NCI-H748 (cell line): ENCODE measurements around the gene MYO18B.

Source experiments
- DNase-seq: peaks from one replicate; lab custom pipeline; 2025; ENCODE audit not compliant: unreplicated experiment; lab: John Stamatoyannopoulos, UW

Gene MYO18B

DNA sequence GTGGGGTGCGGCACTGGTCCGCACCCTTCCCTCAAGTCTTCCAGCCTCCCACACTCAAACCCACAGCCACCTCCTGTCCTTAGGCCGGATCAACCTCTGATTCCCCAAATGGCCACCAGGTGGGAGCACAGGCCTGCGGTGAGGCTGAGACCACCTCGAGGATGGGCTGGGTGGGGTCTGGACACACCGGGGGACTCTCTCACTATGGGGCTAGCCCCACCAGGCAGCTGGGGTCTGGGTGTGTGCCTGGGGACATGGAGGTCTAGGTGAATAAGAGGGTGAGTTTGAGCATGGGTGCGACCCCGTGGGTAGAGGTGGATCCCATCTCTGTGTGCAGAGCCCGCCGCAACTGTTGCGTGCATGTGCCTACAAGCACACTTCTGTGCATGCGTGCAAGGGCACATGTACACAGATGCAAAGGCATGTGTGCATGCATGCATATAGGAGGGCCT is 32.6 kb downstream of the MYO18B start:
- peak; percentile 36 for DNase-seq

DNA sequence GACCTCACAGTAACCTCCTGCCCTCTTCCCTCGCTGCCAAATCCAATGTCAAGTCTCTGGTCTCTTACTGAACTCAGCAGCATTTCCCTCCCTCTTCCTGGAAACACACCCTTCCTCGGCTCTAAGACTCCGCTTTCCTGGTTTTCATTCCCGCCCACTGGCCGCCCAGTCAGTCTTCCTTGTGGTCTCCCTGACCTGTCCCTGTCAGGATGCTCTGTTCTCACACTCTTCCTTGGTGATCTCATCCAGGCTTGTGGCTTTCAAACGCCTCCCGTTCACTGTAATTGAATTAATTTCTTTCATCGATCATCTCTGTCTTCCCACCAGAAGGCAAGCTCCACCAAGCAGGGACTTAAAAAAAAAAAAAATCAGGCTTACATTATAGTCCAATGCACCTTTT is 33.5 kb downstream of the MYO18B start:
- no peak for DNase-seq

DNA sequence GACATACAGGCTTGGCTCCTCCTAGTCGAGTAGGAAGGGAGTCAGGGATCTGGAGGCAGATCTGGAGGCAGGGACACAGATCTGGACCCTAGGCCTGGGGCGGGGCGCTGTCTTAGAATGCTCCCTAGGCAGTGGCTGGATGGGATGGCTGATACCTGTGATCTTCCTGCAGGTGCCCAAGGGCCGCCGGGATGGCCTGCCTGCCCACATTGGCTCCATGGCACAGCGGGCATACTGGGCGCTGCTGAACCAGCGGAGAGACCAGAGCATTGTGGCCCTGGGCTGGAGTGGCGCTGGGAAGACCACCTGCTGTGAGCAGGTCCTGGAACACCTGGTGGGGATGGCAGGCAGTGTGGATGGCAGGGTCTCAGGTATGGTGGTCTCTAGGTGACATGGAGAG is 35.4 kb downstream of the MYO18B start:
- no peak for DNase-seq

DNA sequence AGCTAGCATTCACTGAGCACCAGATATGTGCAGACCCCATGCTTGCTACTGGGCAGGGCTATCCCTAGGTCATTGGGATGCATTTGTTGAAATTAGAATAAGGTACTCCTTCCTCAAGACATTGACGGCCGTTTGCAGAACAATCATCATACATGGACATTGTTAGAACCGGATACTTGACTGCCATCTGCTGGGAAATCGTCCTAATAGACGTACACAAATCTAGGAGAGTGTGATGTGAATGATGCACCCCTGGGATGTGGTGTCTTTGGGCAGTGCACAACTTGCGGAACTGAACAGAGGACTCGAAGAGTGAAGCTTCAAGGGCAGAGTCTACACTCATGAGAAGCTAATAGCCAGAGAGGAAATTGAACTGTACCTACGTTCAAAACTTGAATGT is 35.9 kb downstream of the MYO18B start:
- peak; percentile 57 for DNase-seq

DNA sequence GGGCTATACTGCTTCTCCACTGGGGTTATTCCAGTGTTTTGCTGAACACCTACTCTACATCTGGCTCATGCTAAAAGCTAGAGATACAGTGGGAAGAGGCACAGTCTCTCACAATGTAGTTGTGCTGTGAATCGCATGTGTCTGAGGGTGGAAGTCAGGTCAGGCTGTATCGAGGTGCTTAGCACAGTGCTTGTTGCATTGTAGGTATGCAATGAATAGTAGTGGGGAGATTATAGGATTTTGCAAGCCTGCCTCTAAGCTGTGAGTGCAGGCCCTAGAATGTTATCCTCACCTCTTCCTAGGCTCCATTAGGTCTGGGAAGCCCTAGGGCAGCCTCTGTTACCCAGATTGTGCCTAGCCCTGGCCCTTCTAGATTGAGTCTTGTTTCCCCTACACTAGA is 37.4 kb downstream of the MYO18B start:
- no peak for DNase-seq

DNA sequence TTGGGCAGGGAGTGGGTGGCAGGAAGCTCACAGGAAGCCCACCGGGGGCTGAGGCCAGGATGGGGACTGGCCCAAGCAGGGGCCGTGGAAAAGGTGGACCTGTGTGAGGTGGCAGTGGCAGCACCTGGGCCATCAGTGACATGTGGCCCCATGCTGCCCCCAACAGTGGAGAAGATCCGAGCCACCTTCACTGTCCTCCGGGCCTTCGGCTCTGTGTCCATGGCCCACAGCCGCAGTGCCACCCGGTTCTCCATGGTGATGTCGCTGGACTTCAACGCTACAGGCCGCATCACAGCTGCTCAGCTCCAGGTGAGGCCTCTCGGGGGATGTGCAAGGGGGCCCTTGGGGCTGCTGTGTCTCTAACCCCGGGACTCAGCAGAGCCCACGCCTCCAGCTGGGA is 37.9 kb downstream of the MYO18B start:
- DNase-seq, result no peak

DNA sequence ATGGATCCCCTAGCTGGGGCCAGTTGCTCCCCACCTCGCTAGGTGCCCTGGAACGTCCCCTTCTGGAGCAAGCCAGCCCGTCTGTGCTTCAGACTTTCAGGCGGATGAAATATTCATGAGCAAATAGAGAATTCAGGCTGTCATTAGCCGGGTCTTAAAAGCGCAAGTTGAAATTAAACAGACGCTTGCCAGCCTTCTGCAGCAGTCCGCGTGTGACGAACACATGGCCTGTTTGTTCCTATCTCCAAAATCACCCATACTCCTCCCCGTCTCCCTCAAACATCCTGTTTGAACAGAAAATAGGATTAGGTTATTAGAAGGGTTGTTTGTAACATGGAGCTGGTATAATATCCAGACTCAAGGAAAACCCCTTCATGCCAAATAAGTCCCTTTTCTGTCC is 38.7 kb downstream of the MYO18B start:
- DNase-seq, result peak; percentile 10

DNA sequence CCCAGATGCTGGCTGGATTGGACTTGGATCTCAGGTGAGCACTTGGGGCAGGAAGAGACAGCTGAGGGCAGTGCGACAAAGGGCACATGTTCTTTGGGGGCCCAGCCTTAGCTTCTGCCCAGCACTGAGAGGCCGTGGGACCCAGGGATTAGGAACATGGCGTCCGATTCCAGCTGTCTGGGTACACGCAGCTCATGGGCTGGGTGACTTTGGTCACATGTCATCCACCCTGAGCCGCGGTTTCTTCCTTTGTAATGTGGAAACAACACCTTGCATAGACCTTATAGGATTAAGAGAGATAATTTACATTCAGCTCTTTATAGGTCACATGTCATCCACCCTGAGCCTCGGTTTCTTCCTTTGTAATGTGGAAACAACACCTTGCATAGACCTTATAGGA is 39.8 kb downstream of the MYO18B start:
- no peak for DNase-seq

DNA sequence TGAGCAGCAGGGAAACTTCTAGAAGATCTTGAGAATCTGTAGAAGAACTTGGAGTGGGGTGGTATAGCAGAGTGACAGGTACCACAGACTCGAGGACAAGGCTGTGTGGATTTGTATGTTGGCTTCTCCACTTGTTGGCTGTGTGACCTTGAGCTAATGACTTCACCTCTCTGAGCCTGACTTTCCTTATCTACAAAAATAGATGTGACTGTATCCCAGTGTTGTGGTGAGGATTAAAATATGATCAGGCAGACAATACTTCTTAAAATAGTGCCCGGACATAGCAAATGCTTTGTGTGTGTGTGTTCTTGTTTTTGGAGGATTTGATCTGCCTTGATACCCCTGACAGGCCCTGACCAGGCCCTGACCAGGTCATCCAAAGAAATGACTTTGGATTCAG is 40.8 kb downstream of the MYO18B start:
- DNase-seq, result no peak

DNA sequence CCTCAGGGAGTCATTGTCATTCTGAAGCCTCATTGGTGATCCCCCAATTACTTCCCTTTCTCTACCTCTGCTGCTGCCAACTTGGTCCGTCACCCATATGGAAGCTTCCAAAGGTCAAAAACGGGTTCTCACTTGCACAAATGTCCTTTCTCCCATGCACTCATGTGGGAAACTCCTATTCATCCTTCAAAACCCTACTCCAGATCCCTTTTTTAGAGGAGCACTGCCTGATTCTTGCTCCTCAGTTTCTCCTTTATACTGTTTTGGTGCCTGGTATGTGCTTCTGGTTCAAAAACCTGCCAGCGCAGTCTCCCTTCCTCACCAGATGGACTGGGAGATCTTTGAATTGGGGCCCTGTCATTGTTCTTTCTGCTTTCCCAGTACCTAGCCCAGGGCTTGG is 41.9 kb downstream of the MYO18B start:
- DNase-seq, result no peak

DNA sequence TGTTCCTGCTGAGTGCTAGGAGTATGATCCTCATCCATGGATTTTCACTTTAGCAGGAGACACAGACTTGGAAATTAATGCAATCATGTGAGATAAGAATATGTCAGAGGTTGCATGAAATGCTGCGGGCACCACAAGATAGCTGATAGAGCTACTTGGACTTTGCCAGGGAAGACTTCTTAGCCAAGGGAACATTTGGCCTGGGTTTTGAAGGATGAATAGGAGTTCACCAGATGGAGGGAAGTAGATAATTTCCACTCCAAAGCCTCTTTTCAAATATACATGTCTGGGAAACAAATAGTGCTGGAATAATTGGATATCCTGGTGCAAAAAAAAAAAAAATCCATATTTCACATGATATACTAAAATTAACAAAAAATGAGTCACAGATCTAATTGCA is 44.2 kb downstream of the MYO18B start:
- DNase-seq, result no peak

DNA sequence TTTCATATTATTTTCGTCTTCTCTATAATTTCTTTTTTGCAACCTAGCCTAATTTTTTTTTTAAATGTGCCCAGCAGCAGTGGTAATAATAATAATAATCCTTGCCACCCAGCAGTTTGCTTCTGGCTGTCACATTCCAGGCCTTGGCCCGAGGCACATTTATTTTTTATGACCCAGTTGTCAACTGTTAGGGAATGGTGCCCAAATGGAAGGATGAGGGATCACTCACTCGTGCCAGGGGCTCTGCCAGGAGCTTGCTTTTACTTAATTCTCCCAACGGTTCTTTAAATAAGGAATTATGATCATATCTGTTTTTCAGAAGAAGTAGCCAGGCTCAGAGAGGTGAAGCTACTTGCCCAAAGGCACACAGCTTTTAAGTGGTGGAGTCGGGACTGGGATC is 49.6 kb downstream of the MYO18B start:
- no peak for DNase-seq

DNA sequence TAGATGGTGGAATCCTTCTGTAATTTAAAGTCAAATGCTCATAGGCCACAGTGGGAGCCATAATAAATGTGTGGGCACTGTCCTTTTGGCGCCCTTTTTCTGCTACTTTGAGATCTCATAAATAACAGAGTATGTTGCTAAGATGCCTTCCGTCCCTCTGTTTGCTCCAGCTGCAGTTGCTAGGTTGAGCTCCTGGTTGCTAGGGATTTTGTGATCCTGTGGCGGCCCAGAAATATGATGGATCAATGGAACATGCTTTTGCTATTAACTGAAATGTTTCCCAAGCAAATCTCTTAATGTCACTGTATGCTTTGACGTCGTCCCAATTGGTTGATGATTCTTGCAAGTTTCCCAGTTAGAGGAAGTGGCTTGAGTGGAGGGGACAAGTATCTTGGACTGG is 53.5 kb downstream of the MYO18B start:
- peak; percentile 67 for DNase-seq

DNA sequence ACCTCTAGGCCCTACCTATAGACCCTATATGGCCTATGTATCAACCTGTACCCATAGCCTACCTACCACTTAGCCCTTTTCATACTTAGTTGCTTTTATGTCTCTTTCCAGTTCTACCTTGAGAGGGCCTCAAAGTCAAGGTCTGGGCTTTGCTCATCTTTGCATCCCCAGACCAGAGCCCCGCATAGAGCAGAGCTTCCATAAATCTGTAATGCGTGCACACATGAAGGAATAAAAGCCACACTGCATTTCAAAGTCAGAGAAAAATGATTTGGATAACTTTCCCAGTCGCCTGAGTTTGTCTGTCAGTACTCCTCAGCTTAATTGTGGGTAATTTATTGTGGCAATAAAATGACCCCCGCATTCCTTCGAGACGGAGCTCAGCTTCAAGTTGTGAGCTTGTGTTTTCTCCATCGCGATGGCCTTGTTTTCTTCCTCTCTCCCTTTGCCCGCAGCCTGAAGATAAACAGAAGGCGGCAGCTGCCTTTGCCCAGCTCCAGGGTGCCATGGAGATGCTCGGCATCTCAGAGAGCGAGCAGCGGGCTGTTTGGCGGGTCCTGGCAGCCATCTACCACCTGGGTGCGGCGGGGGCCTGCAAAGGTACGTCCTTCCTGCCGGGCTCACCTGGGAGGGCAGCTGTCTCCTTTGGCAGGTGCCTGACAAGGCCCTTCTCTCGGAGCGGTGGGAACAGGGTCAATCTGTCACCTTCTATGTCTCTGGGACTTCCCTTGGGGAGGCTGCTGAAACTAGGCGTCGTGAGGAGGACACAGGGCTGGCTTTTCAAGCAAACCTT is 55.7 kb downstream of the MYO18B start:
- DNase-seq, result peak; percentile 41

DNA sequence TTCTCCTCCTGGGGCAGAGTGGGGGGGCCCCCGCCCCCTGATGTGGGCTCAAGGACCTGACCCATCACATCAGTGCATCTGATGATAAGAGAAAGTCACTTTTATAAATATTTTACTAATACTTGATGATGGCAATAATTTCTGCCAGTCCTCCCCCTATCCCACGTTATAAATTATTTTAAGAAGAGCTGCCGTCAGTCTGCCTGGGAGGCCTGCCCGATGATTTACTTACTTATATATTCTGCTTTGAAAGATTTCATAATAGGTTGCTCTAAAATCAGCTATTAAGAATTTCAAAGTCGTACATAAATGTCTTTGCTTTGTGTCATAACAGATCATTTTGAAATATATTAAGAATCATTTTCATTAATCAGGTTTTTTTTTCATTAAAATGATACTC is 58.8 kb downstream of the MYO18B start:
- no peak for DNase-seq

DNA sequence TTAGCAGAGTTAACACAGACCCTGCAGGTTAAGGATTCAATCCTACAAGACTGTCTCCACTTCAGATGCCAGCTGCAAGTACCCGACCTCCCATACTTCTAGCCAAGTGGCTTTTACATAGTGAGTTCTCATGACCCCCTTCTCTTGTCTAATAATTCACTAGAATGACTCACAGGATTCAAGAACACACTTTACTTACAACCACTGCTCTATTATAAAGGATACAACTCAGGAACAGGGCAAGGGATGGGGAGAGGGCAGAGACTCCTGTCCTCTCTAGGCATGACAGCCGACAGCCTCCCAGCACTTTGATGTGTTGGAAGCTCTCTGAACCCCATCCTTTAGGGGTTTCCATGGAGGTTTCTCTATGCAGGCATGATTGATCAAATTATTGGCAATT is 60.0 kb downstream of the MYO18B start:
- DNase-seq, result no peak

DNA sequence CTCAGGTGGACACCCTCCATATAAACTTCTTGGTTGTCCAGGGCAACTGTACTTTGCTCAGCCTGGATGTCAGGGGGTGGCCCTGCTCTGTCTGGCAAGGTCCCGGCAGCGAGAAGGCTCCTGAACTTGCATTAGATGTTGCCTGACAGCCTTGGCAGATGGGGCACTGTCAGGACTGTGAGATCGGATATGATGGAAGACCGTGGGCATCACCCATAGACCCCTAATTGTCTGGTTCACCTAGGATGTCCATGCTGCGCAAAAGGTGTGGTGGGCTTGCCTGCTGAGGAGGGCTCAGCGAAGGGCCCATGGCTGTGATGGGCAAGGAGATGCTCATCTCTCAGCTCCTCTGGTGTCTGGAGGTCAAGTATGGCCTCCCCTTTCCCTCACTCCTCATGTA is 62.7 kb downstream of the MYO18B start:
- DNase-seq, result no peak

DNA sequence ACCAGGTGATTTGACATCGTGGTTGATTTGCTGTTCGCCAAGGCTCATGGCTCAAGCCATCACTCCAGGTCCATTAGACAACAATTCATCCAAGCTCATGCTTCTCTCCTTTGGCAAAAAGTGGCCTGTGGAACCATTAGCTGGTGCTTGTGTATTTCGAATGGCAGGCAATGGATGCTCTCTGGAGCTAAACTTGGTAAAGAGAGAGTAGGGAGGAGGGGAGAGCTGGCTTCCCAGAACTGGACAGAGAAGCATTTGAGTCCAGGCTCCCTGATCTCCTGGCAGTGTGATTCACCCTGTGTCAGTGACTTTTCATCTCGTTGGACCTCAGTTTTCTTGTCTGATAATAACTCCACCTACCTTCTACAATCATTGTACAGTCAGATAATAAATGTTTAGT is 64.6 kb downstream of the MYO18B start:
- DNase-seq, result no peak

DNA sequence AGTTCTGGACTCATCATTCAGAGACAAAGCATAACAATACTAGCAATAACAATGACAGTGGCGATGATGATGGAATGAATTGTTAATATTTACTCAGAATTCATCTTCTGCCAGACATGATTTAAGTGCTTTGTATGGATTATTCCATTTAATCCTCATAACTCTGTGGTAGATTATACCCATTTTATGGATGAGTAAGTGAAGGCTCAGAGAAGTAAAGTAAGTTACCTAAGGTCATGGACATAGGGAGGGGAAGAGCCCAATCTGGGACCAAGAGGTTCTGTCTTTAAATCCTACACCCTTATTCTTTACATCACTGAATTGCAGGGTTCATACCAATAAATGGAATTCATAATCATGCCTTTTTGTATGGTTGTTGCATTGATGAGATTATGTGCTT is 72.7 kb downstream of the MYO18B start:
- DNase-seq, result no peak

DNA sequence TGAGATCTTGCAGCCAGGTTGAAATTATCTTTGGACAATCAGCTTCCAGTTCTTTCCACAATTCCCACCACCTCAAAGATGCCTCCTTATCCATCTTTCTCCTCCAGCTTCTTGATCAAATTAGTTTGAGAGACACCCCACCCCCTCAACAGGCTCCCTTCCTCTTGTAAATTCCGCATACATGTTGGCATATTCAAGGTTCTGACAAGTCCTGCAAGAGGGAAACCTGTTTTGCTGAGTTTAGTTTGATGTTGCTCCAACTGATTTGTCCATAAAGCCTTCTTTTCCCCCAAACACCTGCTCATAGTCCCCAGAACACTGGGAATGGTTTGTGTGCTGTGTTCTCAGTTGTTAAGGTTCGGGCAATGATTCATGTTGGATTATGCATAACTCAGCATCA is 73.6 kb downstream of the MYO18B start:
- DNase-seq, result no peak

DNA sequence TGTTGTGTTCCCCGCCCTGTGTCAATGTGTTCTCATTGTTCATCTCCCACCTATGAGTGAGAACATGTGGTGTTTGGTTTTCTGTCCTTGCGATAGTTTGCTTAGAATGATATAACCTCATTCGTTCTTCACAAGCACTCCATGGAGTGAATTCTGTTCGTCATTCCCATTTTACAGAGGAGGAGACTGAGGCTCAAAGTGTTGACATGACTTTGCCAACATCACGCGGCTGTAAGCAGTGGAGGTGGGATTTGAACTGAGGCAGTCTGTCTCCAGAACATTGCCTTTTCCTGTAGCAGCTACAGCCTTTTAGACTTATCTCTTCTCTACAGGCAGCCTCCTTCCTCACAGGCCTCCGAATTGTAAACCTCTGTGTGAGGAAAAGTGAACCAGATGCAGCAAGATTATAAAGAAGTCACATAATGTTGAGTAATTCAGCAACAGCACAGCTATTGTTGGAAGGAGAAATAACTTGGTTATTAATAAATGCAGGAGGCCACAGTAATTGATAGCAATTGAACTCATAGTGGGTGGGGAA is 74.6 kb downstream of the MYO18B start:
- no peak for DNase-seq

DNA sequence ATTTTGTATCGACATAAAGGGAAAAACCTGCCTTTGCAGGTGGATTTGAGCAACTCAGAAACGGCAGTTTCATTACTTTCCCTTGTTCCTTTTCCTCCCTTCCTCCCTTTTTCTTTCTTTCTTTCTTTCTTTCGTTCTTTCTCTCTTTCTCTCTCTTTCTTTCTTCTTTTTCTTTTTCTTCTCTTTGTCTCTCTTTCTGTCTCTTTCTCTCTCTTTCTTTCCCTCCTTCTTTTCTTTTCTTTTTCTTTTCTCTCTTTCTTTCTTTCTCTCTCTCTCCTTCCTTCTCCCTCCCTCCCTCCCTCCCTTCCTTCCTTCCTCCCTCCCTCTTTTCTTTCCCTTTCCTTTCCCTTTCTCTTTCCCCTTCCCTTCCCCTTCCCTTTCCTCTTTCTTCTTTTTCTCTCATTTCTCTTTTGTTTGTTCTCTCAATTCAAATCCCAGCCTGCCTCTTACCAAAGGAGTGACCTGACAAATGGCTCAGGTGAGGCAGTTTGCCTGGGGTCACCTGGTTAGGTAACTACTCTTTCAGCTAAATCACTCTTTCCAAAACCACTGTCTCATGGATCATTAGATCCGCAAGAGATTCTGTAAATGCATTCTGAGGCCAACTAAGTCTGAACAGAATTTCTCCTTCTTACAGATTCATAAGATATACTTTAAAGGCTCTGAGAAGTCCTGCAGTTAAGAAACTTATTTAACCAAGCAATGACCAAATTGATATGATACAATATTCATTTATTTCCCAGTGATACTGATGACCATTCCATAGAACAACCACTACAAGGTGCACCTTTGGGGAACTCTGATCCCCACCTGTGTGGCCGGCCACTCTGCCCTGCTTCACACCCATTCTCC is 75.3 kb downstream of the MYO18B start:
- DNase-seq, result no peak
